Subcutaneous adipose tissue (tissue), 4 donors: ENCODE measurements around the gene PRKCQ. TPM values are rescaled to one million over a fixed set of nuclear protein-coding genes. Genes with fewer than 3 reads are reported as not detected.

Experiments used
- CTCF ChIP-seq: fragments of 450-650 bp; IDR thresholded peaks from one replicate; pipeline ENCODE4 v1.5.1; 2016; ENCODE audit warnings: low read depth, mild to moderate bottlenecking, control low read depth, antibody characterized with exemption, moderate library complexity
- total RNA-seq, 4 donors: library from RNA; depleted of rRNA; stranded (reverse); fragments of >200 nt; gene quantifications; one replicate each; pipeline ENCODE4 v1.1.0, GENCODE V29; 2016

The PRKCQ gene
- total RNA-seq, 4 donors from 2014 or later, result 0.19 to 1.0 (median 0.93) TPM

- TF ChIP-seq CTCF, result no peak
Observed at GRCh38 chr10:6513476-6513875, 66.6 kb downstream of the PRKCQ start.

GRCh38 chr10:6512182-6512581 lies 67.9 kb downstream of the PRKCQ start:
- TF ChIP-seq CTCF, result no peak

GRCh38 chr10:6511347-6511746 lies 68.7 kb downstream of the PRKCQ start:
- no peak for TF ChIP-seq CTCF

- no peak for TF ChIP-seq CTCF
Observed at GRCh38 chr10:6507311-6507710, 72.8 kb downstream of the PRKCQ start.

- no peak for TF ChIP-seq CTCF
Observed at GRCh38 chr10:6505300-6505699, 74.8 kb downstream of the PRKCQ start.

- no peak for TF ChIP-seq CTCF
Observed at GRCh38 chr10:6504296-6504695, 75.8 kb downstream of the PRKCQ start.

GRCh38 chr10:6503171-6503570 lies 76.9 kb downstream of the PRKCQ start:
- no peak for TF ChIP-seq CTCF
